ENCODE data around the gene ESR2. TPM values are rescaled to one million over a fixed set of nuclear protein-coding genes. Genes with fewer than 3 reads are reported as not detected.

The ESR2 gene
- total and polyA plus RNA-seq, 2 experiments from 2014 or later, result 0.50 to 0.86 TPM

DNA sequence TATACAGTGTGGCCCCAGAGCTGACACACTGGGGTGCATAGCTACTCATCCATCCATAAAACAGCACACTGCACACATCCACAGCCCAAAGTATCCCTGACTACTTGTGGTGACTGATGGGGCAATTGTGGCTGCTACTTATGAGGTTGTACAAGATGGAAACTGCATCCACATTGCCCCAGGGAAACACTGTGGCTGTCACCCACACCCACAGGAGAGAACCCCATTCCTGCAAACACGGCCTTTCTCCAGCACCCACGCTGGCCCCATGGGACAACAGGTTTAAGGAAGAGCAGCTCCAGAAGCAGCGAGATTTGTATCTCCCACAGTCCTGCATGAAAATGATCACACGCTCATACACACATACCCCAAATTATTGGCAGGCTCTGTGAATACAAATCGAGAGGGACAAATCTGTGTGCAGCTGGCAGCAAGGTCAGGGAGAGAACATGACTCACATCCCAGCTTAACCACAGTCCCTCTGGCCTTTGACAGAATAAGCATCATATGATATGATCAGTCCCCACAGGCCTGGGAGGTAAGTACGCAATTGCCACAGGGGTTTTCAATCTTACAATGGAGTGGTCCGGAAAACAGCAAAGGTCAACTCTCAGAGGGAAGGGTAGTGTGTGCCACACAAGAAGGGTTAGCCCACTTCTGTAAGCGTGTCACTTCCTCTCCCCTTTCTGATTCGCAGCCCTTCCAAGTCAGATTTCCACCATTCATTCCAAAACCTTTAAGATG lies 61.9 kb downstream of the ESR2 start:
- TF ChIP-seq, protein P1, sequence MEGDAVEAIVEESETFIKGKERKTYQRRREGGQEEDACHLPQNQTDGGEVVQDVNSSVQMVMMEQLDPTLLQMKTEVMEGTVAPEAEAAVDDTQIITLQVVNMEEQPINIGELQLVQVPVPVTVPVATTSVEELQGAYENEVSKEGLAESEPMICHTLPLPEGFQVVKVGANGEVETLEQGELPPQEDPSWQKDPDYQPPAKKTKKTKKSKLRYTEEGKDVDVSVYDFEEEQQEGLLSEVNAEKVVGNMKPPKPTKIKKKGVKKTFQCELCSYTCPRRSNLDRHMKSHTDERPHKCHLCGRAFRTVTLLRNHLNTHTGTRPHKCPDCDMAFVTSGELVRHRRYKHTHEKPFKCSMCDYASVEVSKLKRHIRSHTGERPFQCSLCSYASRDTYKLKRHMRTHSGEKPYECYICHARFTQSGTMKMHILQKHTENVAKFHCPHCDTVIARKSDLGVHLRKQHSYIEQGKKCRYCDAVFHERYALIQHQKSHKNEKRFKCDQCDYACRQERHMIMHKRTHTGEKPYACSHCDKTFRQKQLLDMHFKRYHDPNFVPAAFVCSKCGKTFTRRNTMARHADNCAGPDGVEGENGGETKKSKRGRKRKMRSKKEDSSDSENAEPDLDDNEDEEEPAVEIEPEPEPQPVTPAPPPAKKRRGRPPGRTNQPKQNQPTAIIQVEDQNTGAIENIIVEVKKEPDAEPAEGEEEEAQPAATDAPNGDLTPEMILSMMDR (IDR thresholded peaks at IDR 0.05; ENCODE audit: low read depth, low read length), result no peak
- no peak overlapping the region for H3K27ac ChIP-seq

GRCh38 chr14:64229489-64229888 lies 64.7 kb downstream of the ESR2 start:
- Histone ChIP-seq H3K36me3 (peaks cover 25% of the 10 kb centered on the region), H3K27ac (no peak overlapping the region)
- TF ChIP-seq, protein P1 (IDR thresholded peaks at IDR 0.05; ENCODE audit: low read depth, low read length), result no peak

More for the DNA sequence above, 61.9 kb downstream of the ESR2 start:
- peak in 1 of 2 donors; percentile 82 for DNase-seq (ENCODE audit: low read depth in 1 of 2, low spot score in 1 of 2)
- peaks cover 12% of the 10 kb centered on the region for H3K36me3 ChIP-seq
- no peak overlapping the region for H3K4me3 ChIP-seq
- H3K4me1 ChIP-seq (ENCODE audit: low read depth), result no peaks in the 10 kb centered on the region
- H3K9me3 ChIP-seq (ENCODE audit: low read depth), result no peaks in the 10 kb centered on the region
- H3K27me3 ChIP-seq, result no peaks in the 10 kb centered on the region

DNA sequence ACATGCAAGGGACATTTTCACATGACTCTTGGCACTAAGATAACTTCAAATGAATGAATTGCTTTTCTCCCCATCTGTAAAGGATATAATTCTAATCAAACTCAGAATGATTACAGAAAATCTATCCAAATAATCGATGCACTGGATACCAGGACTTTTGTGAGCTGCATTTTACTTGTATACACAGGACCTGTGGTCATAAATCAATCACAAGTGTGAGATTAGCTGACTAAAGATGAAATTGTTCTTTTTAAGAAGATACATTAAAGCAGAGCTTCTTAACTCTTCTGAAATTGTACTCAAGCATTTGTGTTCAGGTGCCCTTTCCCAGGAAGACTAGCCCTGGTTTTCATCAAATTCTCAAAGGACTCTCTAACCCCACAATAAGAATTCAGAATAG lies 66.3 kb downstream of the ESR2 start:
- H3K4me3 ChIP-seq, result no peak overlapping the region
- no peaks in the 10 kb centered on the region for H3K27me3 ChIP-seq
- peaks cover 5% of the 10 kb centered on the region for H3K4me1 ChIP-seq (ENCODE audit: low read depth)
- no peak overlapping the region for H3K27ac ChIP-seq
- peaks cover 27% of the 10 kb centered on the region for H3K36me3 ChIP-seq
- TF ChIP-seq, protein P1 (IDR thresholded peaks at IDR 0.05; ENCODE audit: low read depth, low read length), result no peak
- no peaks in the 10 kb centered on the region for H3K9me3 ChIP-seq (ENCODE audit: low read depth)
- no peak for DNase-seq (ENCODE audit: low read depth in 1 of 2, low spot score in 1 of 2)

More at GRCh38 chr14:64229489-64229888, 64.7 kb downstream of the ESR2 start:
- H3K4me3 ChIP-seq, result no peak overlapping the region
- no peaks in the 10 kb centered on the region for H3K9me3 ChIP-seq (ENCODE audit: low read depth)
- no peak for DNase-seq (ENCODE audit: low read depth in 1 of 2, low spot score in 1 of 2)
- H3K4me1 ChIP-seq (ENCODE audit: low read depth), result no peaks in the 10 kb centered on the region
- no peaks in the 10 kb centered on the region for H3K27me3 ChIP-seq

DNA sequence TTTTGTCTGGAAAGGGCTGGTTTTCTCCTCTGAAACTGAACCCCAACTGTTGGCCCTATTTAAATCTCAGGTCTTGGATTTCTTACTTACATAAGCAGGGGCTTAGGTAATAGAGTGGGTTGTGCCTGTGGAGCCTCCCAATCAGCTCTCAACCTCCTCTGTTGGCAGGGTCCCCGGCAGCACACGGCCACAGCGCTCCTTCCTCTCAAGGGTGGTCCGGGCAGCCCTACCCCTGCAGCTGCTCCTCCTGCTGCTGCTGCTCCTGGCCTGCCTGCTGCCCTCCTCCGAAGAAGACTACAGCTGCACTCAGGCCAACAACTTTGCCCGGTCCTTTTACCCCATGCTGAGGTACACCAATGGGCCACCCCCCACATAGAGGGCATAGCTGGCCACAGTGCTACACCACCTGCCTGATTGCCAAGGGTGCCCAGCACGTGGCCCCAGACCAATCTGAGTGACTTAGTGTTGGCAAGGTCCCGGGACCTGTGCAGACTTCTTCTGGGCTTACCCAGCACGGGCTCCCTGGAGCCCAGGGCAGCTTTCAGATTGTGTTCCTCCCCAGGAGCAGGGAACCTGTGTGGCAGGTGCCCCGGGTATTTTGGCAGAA lies 68.9 kb downstream of the ESR2 start:
- H3K4me3 ChIP-seq, result no peak overlapping the region
- H3K27me3 ChIP-seq, result no peaks in the 10 kb centered on the region
- H3K36me3 ChIP-seq, result peaks cover 34% of the 10 kb centered on the region
- DNase-seq (ENCODE audit: low read depth in 1 of 2, low spot score in 1 of 2), result no peak
- no peaks in the 10 kb centered on the region for H3K9me3 ChIP-seq (ENCODE audit: low read depth)
- H3K27ac ChIP-seq, result no peak overlapping the region
- TF ChIP-seq, protein P1 (IDR thresholded peaks at IDR 0.05; ENCODE audit: low read depth, low read length), result no peak
- H3K4me1 ChIP-seq (ENCODE audit: low read depth), result peaks cover 20% of the 10 kb centered on the region

- no peak overlapping the region for H3K4me3 ChIP-seq
- TF ChIP-seq, protein P1 (IDR thresholded peaks at IDR 0.05; ENCODE audit: low read depth, low read length), result no peak
- peaks cover 21% of the 10 kb centered on the region for H3K36me3 ChIP-seq
- DNase-seq (ENCODE audit: low read depth in 1 of 2, low spot score in 1 of 2), result no peak
- peaks cover 53% of the 10 kb centered on the region for H3K4me1 ChIP-seq (ENCODE audit: low read depth)
- H3K27ac ChIP-seq, result peak overlapping the region; percentile 80
- H3K27me3 ChIP-seq, result no peaks in the 10 kb centered on the region
- no peaks in the 10 kb centered on the region for H3K9me3 ChIP-seq (ENCODE audit: low read depth)
These were observed 72.7 kb downstream of the ESR2 start for GRCh38 chr14:64221391-64222003.

Measured in cardiac muscle cell (in vitro differentiated cells and primary cell).